Ascending aorta (tissue), 2 donors: ENCODE results near the gene FXR1. TPM values are rescaled to one million over a fixed set of nuclear protein-coding genes. Genes with fewer than 3 reads are reported as not detected.
"Not testable (repeated sequence)": the region's sequence is repeated elsewhere in the genome, so short reads cannot be mapped to it uniquely, and the experiment has no call there.

Experiments used
- DNase-seq, 2 donors: peaks; one replicate each; pipeline ENCODE4 v3.0.0-alpha.2; 2019; ENCODE audit warnings: low spot score in 2 of 2
- H3K27ac ChIP-seq, 2 donors: fragments of 200-600 bp; sonication (generic); one replicate each; pipeline ENCODE4 v1.5.1; 2016 to 2017; ENCODE audit warnings: mild to moderate bottlenecking in 1 of 2
- H3K27me3 ChIP-seq: fragments of 200-600 bp; sonication (generic); one replicate; pipeline ENCODE4 v1.5.1; 2017
- H3K36me3 ChIP-seq, 2 donors: fragments of 200-600 bp; sonication (generic); one replicate each; pipeline ENCODE4 v1.5.1; 2016
- H3K4me1 ChIP-seq, 2 donors: fragments of 200-600 bp; sonication (generic); one replicate each; pipeline ENCODE4 v1.5.1; 2016 to 2017; ENCODE audit warnings: mild to moderate bottlenecking in 1 of 2
- H3K4me3 ChIP-seq, 2 donors: fragments of 200-600 bp; sonication (generic); one replicate each; pipeline ENCODE4 v1.5.1; 2016 to 2017; ENCODE audit warnings: mild to moderate bottlenecking in 1 of 2
- H3K9me3 ChIP-seq, 2 donors: fragments of 200-600 bp; sonication (generic); one replicate each; pipeline ENCODE4 v1.5.1; 2016
- intact Hi-C: fragments of 100-400 bp; cut with DNase I; formaldehyde crosslinking; loops from one replicate; pipeline ENCODE4 v1.15.1; 2023
- total RNA-seq: library from RNA; depleted of rRNA; stranded (reverse); fragments of >200 nt; gene quantifications from one replicate; pipeline ENCODE4 v1.1.0, GENCODE V29; 2016
- TF ChIP-seq, protein P1 (sequence below), 3 experiments: fragments of 200-600 bp in 2 of 3; fragments of 450-650 bp in 1 of 3; sonication (generic) in 2 of 3; IDR thresholded peaks; one replicate each; pipeline ENCODE4 v1.5.1; 2016 to 2019; ENCODE audit warnings: antibody characterized with exemption in 3 of 3, mild to moderate bottlenecking in 1 of 3, moderate library complexity in 1 of 3

The FXR1 gene
- total RNA-seq, 1 donor from 2014 or later = 9.6 TPM

DNA sequence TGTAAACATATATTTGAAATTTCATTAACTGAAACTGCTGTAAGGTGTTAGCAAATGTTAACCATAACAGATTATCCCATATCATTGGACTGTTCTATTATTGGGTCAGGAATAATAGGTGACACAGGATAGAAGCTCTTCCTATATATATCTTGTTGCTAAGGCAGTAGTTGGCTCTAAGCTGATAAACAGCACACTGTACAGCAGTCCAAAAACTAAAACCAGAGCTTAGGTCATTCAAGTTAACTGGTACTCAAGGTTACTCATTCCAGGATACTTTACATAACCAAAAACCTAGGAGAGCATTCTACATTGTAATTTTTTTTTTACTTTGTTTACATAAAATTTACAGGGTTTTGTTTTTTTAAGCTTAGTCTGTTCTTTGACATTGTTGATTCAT is 68.1 kb downstream of the FXR1 start:
- Histone ChIP-seq H3K27ac (no peak overlapping the region), H3K4me1 (no peaks in the 10 kb centered on the region), H3K9me3 (no peaks in the 10 kb centered on the region), H3K27me3 (no peaks in the 10 kb centered on the region), H3K36me3 (peaks cover 13 to 47% of the 10 kb centered on the region in 2 donors), H3K4me3 (no peak overlapping the region)
- intact Hi-C loops = no loop called here
- no peak for DNase-seq
- TF ChIP-seq, protein P1, sequence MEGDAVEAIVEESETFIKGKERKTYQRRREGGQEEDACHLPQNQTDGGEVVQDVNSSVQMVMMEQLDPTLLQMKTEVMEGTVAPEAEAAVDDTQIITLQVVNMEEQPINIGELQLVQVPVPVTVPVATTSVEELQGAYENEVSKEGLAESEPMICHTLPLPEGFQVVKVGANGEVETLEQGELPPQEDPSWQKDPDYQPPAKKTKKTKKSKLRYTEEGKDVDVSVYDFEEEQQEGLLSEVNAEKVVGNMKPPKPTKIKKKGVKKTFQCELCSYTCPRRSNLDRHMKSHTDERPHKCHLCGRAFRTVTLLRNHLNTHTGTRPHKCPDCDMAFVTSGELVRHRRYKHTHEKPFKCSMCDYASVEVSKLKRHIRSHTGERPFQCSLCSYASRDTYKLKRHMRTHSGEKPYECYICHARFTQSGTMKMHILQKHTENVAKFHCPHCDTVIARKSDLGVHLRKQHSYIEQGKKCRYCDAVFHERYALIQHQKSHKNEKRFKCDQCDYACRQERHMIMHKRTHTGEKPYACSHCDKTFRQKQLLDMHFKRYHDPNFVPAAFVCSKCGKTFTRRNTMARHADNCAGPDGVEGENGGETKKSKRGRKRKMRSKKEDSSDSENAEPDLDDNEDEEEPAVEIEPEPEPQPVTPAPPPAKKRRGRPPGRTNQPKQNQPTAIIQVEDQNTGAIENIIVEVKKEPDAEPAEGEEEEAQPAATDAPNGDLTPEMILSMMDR (IDR thresholded peaks at IDR 0.05) = no peak

DNA sequence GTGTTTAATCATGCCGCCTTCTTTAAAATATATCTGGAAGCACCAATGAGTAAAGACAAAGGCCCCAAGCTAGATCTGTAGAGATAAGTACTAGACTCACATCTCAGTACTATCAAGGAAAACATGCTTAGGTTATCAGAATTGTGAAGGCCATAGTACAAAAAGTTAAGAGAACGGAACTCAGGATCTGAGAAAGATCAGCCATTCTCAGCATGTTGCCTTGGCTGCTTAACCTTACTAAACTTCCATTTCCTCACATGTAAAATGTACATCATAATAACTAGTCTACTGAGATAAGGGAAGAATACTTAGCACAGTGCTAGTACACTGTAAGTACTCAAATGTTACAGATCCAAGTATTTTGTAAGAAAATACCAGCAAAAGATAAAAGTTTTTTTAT is 69.4 kb downstream of the FXR1 start:
- intact Hi-C loops = no loop called here
- Histone ChIP-seq H3K9me3 (no peaks in the 10 kb centered on the region), H3K36me3 (peaks cover 16 to 48% of the 10 kb centered on the region in 2 donors), H3K27ac (no peak overlapping the region), H3K4me3 (no peak overlapping the region), H3K27me3 (no peaks in the 10 kb centered on the region), H3K4me1 (no peaks in the 10 kb centered on the region)
- TF ChIP-seq, protein P1 (IDR thresholded peaks at IDR 0.05) = no peak
- no peak for DNase-seq

DNA sequence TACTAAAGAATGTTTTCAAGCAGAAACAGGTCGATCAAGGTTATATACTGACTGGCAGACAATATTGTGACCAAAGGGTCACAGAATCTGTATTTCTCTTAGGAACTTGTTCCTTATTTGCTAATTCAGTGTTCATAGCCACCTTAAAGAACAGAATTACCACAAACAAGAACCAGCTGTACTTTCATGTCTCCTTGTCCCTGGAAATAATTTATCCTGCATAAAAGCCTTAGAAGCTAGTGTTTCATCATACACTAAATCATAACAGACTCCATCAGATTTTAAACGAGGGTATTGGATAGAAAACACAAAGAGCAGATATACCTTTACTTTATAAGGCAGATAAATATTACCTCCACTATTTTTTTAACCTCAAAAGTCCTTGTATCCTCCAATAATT is 70.7 kb downstream of the FXR1 start:
- DNase-seq = no peak
- Histone ChIP-seq H3K4me1 (peaks cover 0 to 2% of the 10 kb centered on the region in 2 donors), H3K27ac (no peak overlapping the region), H3K27me3 (no peaks in the 10 kb centered on the region), H3K9me3 (no peaks in the 10 kb centered on the region), H3K4me3 (no peak overlapping the region), H3K36me3 (peaks cover 22 to 47% of the 10 kb centered on the region in 2 donors)
- intact Hi-C loops = no loop called here
- TF ChIP-seq, protein P1 (IDR thresholded peaks at IDR 0.05) = no peak

DNA sequence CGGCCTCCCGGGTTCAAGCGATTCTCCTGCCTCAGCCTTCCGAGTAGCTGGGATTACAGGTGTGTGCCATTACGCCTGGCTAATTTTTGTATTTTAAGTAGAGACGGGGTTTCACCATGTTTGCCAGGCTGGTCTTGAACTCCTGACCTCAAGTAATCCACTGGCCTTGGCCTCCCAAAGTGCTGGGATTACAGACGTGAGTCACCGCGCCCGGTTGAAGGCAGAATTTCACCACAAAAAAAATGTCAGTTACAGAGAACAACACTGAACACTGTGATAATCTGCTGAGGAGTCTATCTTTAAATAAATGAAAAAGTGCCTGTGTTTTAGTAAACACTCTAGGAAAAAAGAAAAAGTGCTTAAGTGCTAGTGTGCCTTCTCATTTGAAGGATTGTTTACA is 73.9 kb downstream of the FXR1 start:
- H3K27ac ChIP-seq, DNase-seq, H3K9me3 ChIP-seq, H3K4me1 ChIP-seq, H3K4me3 ChIP-seq, H3K27me3 ChIP-seq: not testable (repeated sequence)
- intact Hi-C loops = loop anchor here (5.0 kb wide), 1 partner anchor 74 kb away; the partner anchor contains the start of gene FXR1
- H3K36me3 ChIP-seq = peaks cover 22 to 31% of the 10 kb centered on the region in 2 donors

DNA sequence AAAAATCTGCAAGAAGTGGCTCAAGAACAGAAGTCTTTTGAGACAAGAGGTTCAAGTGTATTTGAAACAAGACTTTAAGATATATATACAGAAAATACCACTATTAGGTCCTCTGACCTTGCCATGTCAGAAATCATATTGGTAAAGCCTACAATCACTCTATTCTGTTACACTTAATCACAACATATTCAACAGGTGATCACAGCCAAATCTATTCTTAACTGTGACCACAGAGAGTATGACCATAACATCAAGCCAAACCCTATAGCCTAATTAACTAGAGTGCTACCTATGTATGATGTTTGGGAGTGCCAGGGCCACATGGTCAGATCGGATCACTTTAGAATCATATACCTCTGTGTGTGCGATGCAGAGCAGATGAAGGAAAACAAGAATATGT is 74.9 kb downstream of the FXR1 start:
- no peaks in the 10 kb centered on the region for H3K9me3 ChIP-seq
- TF ChIP-seq, protein P1 (IDR thresholded peaks at IDR 0.05) = no peak
- intact Hi-C loops = loop anchor here (5.0 kb wide), 1 partner anchor 75 kb away; the partner anchor contains the start of gene FXR1
- no peak overlapping the region for H3K4me3 ChIP-seq
- H3K27me3 ChIP-seq = no peaks in the 10 kb centered on the region
- DNase-seq = no peak
- H3K4me1 ChIP-seq = peaks cover 8 to 9% of the 10 kb centered on the region in 2 donors
- peaks cover 22 to 29% of the 10 kb centered on the region in 2 donors for H3K36me3 ChIP-seq
- H3K27ac ChIP-seq = no peak overlapping the region

DNA sequence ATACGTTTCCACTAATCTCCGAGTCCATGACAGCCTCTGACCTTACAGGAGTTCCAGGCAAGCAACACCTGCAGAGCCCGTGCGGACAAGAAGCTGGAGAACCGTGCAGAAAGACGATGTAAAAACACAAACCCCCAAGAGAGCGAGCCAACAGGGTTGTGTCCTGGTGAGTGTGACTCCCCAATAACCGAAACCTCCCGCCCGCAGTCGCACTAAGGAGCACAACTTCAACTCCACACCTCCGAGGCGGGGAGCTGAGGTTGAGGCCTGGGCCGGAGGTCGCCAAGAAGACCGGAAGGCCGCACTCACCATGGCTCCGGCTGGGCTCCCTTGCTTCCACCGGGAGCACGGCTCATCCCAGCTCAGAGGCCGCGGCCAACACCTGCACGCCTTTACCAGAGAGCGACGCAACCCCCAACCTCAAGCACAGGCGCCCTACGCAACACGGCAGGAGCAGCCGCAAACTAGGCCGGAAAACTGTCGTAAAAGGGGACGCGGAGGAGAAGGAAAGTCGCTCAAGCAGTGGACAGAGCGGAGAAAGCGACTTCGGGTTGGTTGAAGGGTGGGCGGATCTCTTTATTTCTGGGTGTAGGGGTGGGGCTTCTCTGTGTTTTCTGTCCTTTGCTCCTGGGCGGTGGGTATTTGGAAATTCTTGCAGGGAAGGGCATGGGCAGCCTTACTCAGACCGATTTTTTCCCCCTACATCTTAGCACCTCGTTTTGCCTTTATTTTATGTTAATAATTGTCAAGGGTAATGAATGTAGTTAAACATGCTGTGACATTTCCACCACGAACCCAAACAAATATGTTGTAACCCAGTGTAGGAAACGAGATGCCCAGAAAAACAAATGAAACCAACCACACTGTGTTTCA is 77.1 kb downstream of the FXR1 start, which contains the start of gene DNAJC19:
Gene DNAJC19 (minus strand): TSS at position 446 of the 873 bp plus-strand sequence. CDS start 134 bp downstream, at position 312.
- Histone ChIP-seq H3K4me3 (peak within 1 kb of the TSS; percentile 75 to 76), H3K27me3 (no peaks in the 10 kb centered on the region), H3K36me3 (peaks cover 16 to 22% of the 10 kb centered on the region in 2 donors), H3K27ac (peak within 1 kb of the TSS; percentile 80 to 89), H3K9me3 (no peaks in the 10 kb centered on the region), H3K4me1 (peaks cover 8 to 9% of the 10 kb centered on the region in 2 donors)
- TF ChIP-seq, protein P1 (IDR thresholded peaks at IDR 0.05) = no peak
- peak; percentile 82 to 95 for DNase-seq
- intact Hi-C loops = loop anchor here (2.0 to 10.0 kb wide), 3 partner anchors 77 to 385 kb away; partner anchors contain the start of genes FXR1 and TTC14
